Effector memory CD8-positive, alpha-beta T cell (primary cell): ENCODE measurements around the gene EXT2.
A peak's percentile ranks its signal among the peaks of the same experiment; 100 is the strongest.

ENCODE experiments used
- ATAC-seq: fragments of 150-1000 bp; cut with Tn5 transposase; replicated peaks from 2 replicates; pipeline ENCODE4 v1.10.0; 2021; ENCODE audit warnings: mild to moderate bottlenecking, moderate library complexity
- DNase-seq, 3 experiments: peaks; one replicate each; pipeline ENCODE4 v3.0.0; 2021
- H3K27ac Mint-ChIP-seq, 2 donors: one replicate each; pipeline ENCODE4 v1.8.0; 2022; ENCODE audit warnings: mild to moderate bottlenecking in 2 of 2, mixed read lengths in 2 of 2, moderate library complexity in 2 of 2
- H3K27me3 Mint-ChIP-seq, 2 donors: one replicate each; pipeline ENCODE4 v1.8.0; 2022; ENCODE audit warnings: mixed read lengths in 2 of 2
- H3K36me3 Mint-ChIP-seq: one replicate; pipeline ENCODE4 v1.8.0; 2022; ENCODE audit warnings: mild to moderate bottlenecking, moderate library complexity, mixed read lengths; ENCODE audit not compliant: insufficient read depth
- H3K4me1 Mint-ChIP-seq, 2 donors: one replicate each; pipeline ENCODE4 v1.8.0; 2022; ENCODE audit warnings: low read depth in 2 of 2, mixed read lengths in 2 of 2
- H3K4me3 Mint-ChIP-seq, 2 donors: one replicate each; pipeline ENCODE4 v1.8.0; 2022; ENCODE audit warnings: mild to moderate bottlenecking in 2 of 2, mixed read lengths in 2 of 2, moderate library complexity in 2 of 2
- H3K9me3 Mint-ChIP-seq, 2 donors: one replicate each; pipeline ENCODE4 v1.8.0; 2022; ENCODE audit warnings: mixed read lengths in 2 of 2

Gene EXT2

GRCh38 chr11:44243086-44243485 lies 147.6 kb downstream of the EXT2 start:
- ATAC-seq (no peak), DNase-seq (no peak)
- Mint-ChIP-seq H3K36me3 (peaks cover 17% of the 10 kb centered on the region), H3K27ac (no peak overlapping the region), H3K4me1 (no peaks in the 10 kb centered on the region), H3K9me3 (no peaks in the 10 kb centered on the region), H3K4me3 (no peak overlapping the region), H3K27me3 (no peaks in the 10 kb centered on the region)

- no peaks in the 10 kb centered on the region for H3K4me1 Mint-ChIP-seq
Observed at GRCh38 chr11:44243595-44244343, 148.3 kb downstream of the EXT2 start.

DNA sequence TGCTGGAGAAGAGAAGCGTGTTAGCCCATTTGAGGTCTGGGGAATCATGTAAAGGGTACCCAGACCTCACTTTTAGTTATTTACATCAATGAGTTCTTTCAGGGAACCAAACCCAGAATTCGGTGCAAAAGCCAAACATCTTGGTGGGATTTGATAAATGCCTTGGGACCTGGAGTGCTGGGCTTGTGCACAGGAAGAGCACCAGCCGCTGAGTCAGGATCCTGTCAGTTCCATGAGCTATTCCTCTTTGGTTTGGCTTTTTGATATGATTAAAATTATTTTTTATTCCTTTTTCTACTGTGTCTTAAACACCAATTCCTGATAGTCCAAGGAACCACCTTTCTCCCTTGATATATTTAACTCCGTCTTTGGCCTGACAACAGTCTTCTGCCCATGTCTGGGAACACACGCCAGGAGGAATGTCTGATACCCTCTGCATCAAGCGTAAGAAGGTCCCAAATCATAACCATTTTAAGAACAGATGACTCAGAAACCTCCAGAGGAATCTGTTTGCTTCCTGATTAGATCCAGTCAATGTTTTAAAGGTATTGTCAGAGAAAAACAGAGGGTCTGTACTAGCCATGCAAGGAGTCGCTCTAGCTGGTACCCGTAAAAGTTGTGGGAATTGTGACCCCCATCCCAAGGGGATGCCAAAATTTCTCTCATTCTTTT lies 149.3 kb downstream of the EXT2 start:
- Mint-ChIP-seq H3K36me3 (peaks cover 13% of the 10 kb centered on the region), H3K4me3 (no peak overlapping the region), H3K9me3 (no peaks in the 10 kb centered on the region), H3K27ac (no peak overlapping the region), H3K4me1 (no peaks in the 10 kb centered on the region), H3K27me3 (no peaks in the 10 kb centered on the region)
- ATAC-seq (no peak), DNase-seq (no peak)

More at GRCh38 chr11:44243595-44244343, 148.3 kb downstream of the EXT2 start:
- H3K27me3 Mint-ChIP-seq, result no peaks in the 10 kb centered on the region
- peak overlapping the region in 1 of 2 donors; percentile 21 for H3K27ac Mint-ChIP-seq
- peaks cover 16% of the 10 kb centered on the region for H3K36me3 Mint-ChIP-seq
- H3K4me3 Mint-ChIP-seq, result no peak overlapping the region
- DNase-seq (no peak), ATAC-seq (no peak)
- H3K9me3 Mint-ChIP-seq, result no peaks in the 10 kb centered on the region

DNA sequence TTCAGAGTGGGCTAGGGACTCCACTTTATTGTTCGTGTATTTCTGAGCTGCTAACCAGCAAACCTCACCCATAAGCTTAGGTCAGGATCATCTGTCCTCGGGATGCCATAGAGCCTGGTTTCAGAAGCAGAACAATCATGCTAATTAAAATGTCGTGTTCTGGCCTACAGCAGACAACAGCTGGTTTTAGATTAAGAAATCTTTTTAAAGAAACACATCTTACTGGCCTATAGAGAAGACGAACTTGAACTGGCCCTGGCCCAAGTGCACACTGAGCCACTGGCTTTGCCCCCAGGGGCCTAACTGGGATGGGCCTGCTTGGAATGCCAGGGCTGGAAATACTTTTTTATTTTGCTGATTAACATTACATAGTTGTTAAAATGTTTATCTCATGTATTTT lies 151.2 kb downstream of the EXT2 start:
- DNase-seq, result no peak
- H3K4me1 Mint-ChIP-seq, result no peaks in the 10 kb centered on the region
- no peaks in the 10 kb centered on the region for H3K27me3 Mint-ChIP-seq
- no peak for ATAC-seq
- peaks cover 13% of the 10 kb centered on the region for H3K36me3 Mint-ChIP-seq
- H3K27ac Mint-ChIP-seq, result no peak overlapping the region
- no peak overlapping the region for H3K4me3 Mint-ChIP-seq
- peaks cover 0 to 6% of the 10 kb centered on the region in 2 donors for H3K9me3 Mint-ChIP-seq

GRCh38 chr11:44247508-44247907 lies 152.0 kb downstream of the EXT2 start:
- DNase-seq (no peak), ATAC-seq (no peak)
- Mint-ChIP-seq H3K9me3 (peaks cover 4 to 13% of the 10 kb centered on the region in 2 donors), H3K27ac (no peak overlapping the region), H3K4me1 (no peaks in the 10 kb centered on the region), H3K36me3 (peaks cover 13% of the 10 kb centered on the region), H3K27me3 (no peaks in the 10 kb centered on the region), H3K4me3 (no peak overlapping the region)

DNA sequence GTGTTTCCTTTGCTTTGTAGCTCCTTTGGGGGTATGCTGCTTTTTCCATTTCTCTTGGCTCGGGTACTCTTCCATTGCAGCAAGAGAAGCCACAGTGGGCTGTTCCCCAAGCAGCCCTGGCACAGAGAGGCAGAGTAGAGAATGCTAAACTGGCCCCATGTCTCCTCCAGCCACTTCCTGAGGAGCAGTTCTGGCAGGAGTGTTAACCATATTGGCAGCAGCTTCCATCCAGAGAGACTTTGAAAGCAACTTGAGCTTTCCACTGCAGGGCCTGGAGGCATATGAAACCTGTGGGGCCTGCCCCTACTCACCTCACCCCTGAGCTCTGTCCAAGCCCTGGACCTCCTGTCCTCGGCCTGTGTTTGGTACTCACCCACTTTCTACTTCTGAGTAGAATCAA lies 152.6 kb downstream of the EXT2 start:
- no peak for DNase-seq
- Mint-ChIP-seq H3K4me3 (no peak overlapping the region), H3K27ac (no peak overlapping the region), H3K27me3 (no peaks in the 10 kb centered on the region), H3K9me3 (peaks cover 8 to 19% of the 10 kb centered on the region in 2 donors), H3K4me1 (no peaks in the 10 kb centered on the region), H3K36me3 (peaks cover 13% of the 10 kb centered on the region)
- ATAC-seq, result no peak

DNA sequence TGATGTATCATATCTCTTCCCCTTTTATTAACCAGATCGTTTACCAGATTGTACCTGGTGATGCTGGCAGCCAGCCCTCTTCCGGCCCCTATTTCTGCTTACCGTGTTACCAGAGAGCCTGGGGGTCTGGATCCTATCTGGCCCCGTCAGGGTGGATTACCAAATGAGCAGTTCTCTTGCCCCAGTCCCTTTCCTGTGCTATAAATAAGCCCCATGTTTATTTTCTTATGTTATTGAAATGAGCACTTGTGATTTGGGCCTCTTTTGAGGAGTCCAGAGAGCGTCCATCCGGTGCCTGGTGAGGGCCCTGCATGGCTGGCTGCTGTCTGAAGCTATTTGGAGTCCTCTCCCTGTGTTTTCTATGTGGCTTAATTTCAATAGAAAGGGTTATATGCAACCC lies 154.9 kb downstream of the EXT2 start:
- Mint-ChIP-seq H3K36me3 (no peaks in the 10 kb centered on the region), H3K4me1 (no peaks in the 10 kb centered on the region), H3K4me3 (no peak overlapping the region), H3K27me3 (no peaks in the 10 kb centered on the region), H3K27ac (no peak overlapping the region), H3K9me3 (peaks cover 8 to 20% of the 10 kb centered on the region in 2 donors)
- no peak for DNase-seq
- ATAC-seq, result no peak

DNA sequence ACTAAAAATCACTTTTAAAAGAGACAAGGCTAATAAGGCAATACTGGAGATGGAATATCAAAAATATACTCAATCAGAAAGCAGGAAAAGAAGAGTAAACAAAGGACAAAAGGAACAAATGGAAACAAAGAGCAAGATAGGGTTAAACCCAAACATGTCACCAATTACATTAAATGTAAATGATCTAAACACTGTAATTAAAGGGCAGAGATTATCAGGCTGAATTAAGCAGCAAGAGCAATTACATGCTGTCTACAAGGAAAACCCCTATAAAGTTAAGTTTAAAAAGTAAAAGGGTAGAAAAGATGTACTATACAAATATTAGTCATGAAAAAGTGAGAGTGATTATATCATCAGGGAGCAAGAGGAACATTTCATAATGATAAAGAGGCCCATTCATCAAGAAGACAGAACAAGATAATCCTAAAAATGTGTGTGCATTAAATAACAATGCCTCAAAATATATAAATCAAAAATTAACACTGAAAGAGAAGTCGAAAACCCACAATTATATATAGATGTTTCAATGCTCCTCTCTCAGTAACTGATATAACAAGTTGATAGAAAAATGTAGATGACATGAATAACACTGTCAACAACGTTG lies 157.6 kb downstream of the EXT2 start:
- no peaks in the 10 kb centered on the region for H3K27me3 Mint-ChIP-seq

GRCh38 chr11:44255406-44256071 lies 160.1 kb downstream of the EXT2 start:
- no peak for DNase-seq

More for the DNA sequence above, 157.6 kb downstream of the EXT2 start:
- H3K9me3 Mint-ChIP-seq, result peaks cover 8 to 20% of the 10 kb centered on the region in 2 donors
- no peaks in the 10 kb centered on the region for H3K36me3 Mint-ChIP-seq
- DNase-seq (no peak), ATAC-seq (no peak)
- H3K27ac Mint-ChIP-seq, result no peak overlapping the region
- H3K4me3 Mint-ChIP-seq, result no peak overlapping the region
- H3K4me1 Mint-ChIP-seq, result peaks cover 14 to 21% of the 10 kb centered on the region in 2 donors

GRCh38 chr11:44256673-44257291 lies 161.3 kb downstream of the EXT2 start:
- H3K4me3 Mint-ChIP-seq, result peak overlapping the region; percentile 33 to 58
- peak overlapping the region; percentile 72 to 86 for H3K27ac Mint-ChIP-seq

More at GRCh38 chr11:44255406-44256071, 160.1 kb downstream of the EXT2 start:
- H3K4me1 Mint-ChIP-seq, result peaks cover 34 to 35% of the 10 kb centered on the region in 2 donors
- no peaks in the 10 kb centered on the region for H3K36me3 Mint-ChIP-seq
- peak overlapping the region in 1 of 2 donors; percentile 72 for H3K27ac Mint-ChIP-seq
- peaks cover 8 to 20% of the 10 kb centered on the region in 2 donors for H3K9me3 Mint-ChIP-seq
- no peaks in the 10 kb centered on the region for H3K27me3 Mint-ChIP-seq
- no peak for ATAC-seq
- no peak overlapping the region for H3K4me3 Mint-ChIP-seq

GRCh38 chr11:44257338-44258189 lies 162.1 kb downstream of the EXT2 start:
- Mint-ChIP-seq H3K4me3 (peak overlapping the region; percentile 33 to 58), H3K36me3 (no peaks in the 10 kb centered on the region), H3K9me3 (peaks cover 3 to 6% of the 10 kb centered on the region in 2 donors), H3K27ac (peak overlapping the region; percentile 72 to 86), H3K4me1 (peaks cover 34 to 35% of the 10 kb centered on the region in 2 donors), H3K27me3 (peaks cover 5 to 6% of the 10 kb centered on the region in 2 donors)
- ATAC-seq (no peak), DNase-seq (no peak)

More at GRCh38 chr11:44256673-44257291, 161.3 kb downstream of the EXT2 start:
- Mint-ChIP-seq H3K27me3 (no peaks in the 10 kb centered on the region), H3K4me1 (peaks cover 34 to 35% of the 10 kb centered on the region in 2 donors), H3K9me3 (peaks cover 8 to 14% of the 10 kb centered on the region in 2 donors), H3K36me3 (no peaks in the 10 kb centered on the region)
- ATAC-seq (no peak), DNase-seq (no peak)

DNA sequence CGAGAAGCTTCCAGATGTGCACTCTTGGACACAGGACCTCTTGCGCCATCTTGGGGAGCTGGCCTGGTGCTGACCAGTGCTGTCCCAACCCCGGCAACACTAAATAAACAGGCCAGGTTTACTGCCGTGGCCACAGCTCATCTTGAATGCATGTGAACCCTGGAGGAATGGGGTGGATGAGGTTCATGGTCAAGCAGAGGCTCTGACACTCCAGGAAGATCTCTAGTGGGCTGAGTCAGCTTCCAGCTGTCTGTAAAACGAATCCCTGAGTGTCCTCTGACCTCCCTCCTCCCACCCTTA lies 162.7 kb downstream of the EXT2 start:
- H3K4me3 Mint-ChIP-seq, result no peak overlapping the region
- H3K27ac Mint-ChIP-seq, result peak overlapping the region; percentile 1 to 4
- no peak for DNase-seq
- ATAC-seq, result no peak
- H3K27me3 Mint-ChIP-seq, result peaks cover 8 to 12% of the 10 kb centered on the region in 2 donors
- H3K4me1 Mint-ChIP-seq, result peaks cover 34 to 35% of the 10 kb centered on the region in 2 donors
- H3K9me3 Mint-ChIP-seq, result peaks cover 0 to under 1% of the 10 kb centered on the region in 2 donors
- H3K36me3 Mint-ChIP-seq, result no peaks in the 10 kb centered on the region
